Esophagus squamous epithelium (tissue), 5 donors: Measurements from ENCODE around the gene PLEKHA5. TPM values are rescaled to one million over a fixed set of nuclear protein-coding genes. Genes with fewer than 3 reads are reported as not detected.

Experiments
- DNase-seq: peaks from one replicate; lab custom pipeline; 2025; lab: John Stamatoyannopoulos, UW
- H3K27ac ChIP-seq, 4 donors: fragments of 200-600 bp; sonication (generic); one replicate each; pipeline ENCODE4 v1.5.1; 2016 to 2019; ENCODE audit warnings: mild to moderate bottlenecking in 1 of 4
- H3K27me3 ChIP-seq, 4 donors: fragments of 200-600 bp; sonication (generic); 1 replicate in 3 of 4; 2 replicates in 1 of 4; pipeline versions ENCODE4 v1.5.1 to v1.6.0; 2017 to 2021; ENCODE audit warnings: antibody characterized with exemption in 1 of 4
- H3K36me3 ChIP-seq, 3 donors: fragments of 200-600 bp; sonication (generic); one replicate each; pipeline ENCODE4 v1.5.1; 2016 to 2019
- H3K4me1 ChIP-seq, 3 donors: fragments of 200-600 bp; sonication (generic); one replicate each; pipeline ENCODE4 v1.5.1; 2017 to 2019
- H3K4me3 ChIP-seq, 4 donors: fragments of 200-600 bp; sonication (generic); 1 replicate in 3 of 4; 2 replicates in 1 of 4; pipeline ENCODE4 v1.5.1; 2016 to 2019; ENCODE audit warnings: mild to moderate bottlenecking in 2 of 4, moderate library complexity in 1 of 4
- H3K9me3 ChIP-seq, 3 donors: fragments of 200-600 bp; sonication (generic); one replicate each; pipeline ENCODE4 v1.5.1; 2016 to 2019
- CTCF ChIP-seq, 6 experiments: fragments of 450-650 bp in 4 of 6; fragments of 200-600 bp in 2 of 6; sonication (generic) in 2 of 6; IDR thresholded peaks; one replicate each; pipeline ENCODE4 v1.5.1; 2016 to 2019; ENCODE audit warnings: antibody characterized with exemption in 6 of 6, mild to moderate bottlenecking in 4 of 6, moderate library complexity in 4 of 6
- POLR2A ChIP-seq, 4 donors: fragments of 450-650 bp; IDR thresholded peaks; one replicate each; pipeline ENCODE4 v1.6.1; 2017; ENCODE audit warnings: antibody characterized with exemption in 4 of 4, mild to moderate bottlenecking in 4 of 4, moderate library complexity in 3 of 4
- WGBS, 2 donors: methylation state at CpG; one replicate each; pipeline ENCODE4 v1.1.5; 2018; 5-methylcytosine and 5-hydroxymethylcytosine counted together
- intact Hi-C: fragments of 100-400 bp; cut with DNase I; formaldehyde crosslinking; loops from one replicate; pipeline ENCODE4 v1.15.0; 2022
- total RNA-seq, 4 donors: library from RNA; depleted of rRNA; stranded (reverse); fragments of >200 nt; gene quantifications; one replicate each; pipeline ENCODE4 v1.1.0, GENCODE V29; 2016
- donor health status: DM: yes; HTN: yes; CAD: no.

PLEKHA5 gene
- total RNA-seq, 4 donors from 2014 or later, result 16.1 to 43.7 (median 29.3) TPM

DNA sequence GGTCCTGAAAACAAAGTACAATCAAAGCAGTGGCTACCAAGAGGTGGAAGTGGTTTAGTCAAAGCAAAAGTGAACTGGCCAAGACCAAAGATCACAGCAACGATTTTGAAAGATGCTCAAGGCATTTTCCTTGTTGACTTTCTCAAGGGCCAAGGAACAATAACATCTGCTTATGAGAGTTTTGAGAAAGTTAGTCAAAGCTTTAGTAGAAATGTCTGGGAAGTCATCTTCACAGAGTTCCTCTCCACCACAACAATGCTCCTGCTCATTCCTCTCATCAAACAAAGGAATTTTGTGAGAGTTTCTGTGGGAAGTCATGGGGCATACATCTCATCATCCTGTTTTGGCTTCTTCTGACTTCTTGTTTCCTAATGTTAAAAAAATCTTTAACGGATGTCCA, 80.1 kb downstream of the PLEKHA5 start:
- DNase-seq, result no peak
- TF ChIP-seq POLR2A (IDR thresholded peaks at IDR 0.05), result no peak
- TF ChIP-seq CTCF (IDR thresholded peaks at IDR 0.05), result no peak
- intact Hi-C loops, result no loop called here
- 79 to 93% methylated on average over 2 of the region's 2 CpGs for WGBS, 2 donors
- Histone ChIP-seq H3K36me3 (peaks cover 0 to 4% (median 0%) of the 10 kb centered on the region in 3 donors), H3K27me3 (no peaks in the 10 kb centered on the region), H3K27ac (no peak overlapping the region), H3K4me1 (peaks cover 0 to 7% (median 0%) of the 10 kb centered on the region in 3 donors), H3K4me3 (no peak overlapping the region), H3K9me3 (no peaks in the 10 kb centered on the region)

DNA sequence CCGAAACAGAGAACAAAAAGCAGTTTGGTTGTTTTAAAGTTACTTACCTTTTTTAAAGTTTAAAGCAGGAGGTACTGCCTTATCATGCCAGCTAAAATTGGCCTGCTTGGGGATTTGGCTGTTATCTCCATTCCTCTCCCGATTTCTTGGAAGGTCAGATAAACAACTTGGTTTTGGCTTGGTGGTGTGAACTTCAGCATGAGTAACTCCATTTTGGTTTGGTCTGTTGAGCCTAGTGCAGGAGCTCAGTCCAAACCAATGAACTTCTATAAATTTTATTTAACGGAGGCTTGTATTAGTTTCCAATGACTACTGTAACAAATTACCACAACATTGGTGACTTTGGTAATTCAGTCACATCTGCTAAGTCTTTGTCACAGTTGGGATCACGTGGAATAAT, 82.3 kb downstream of the PLEKHA5 start:
- H3K9me3 ChIP-seq, result no peaks in the 10 kb centered on the region
- no peaks in the 10 kb centered on the region for H3K27me3 ChIP-seq
- no peak overlapping the region for H3K4me3 ChIP-seq
- intact Hi-C loops, result no loop called here
- no peak for DNase-seq
- peaks cover 0 to under 1% (median 0%) of the 10 kb centered on the region in 3 donors for H3K4me1 ChIP-seq
- TF ChIP-seq POLR2A (IDR thresholded peaks at IDR 0.05) (no peak), CTCF (IDR thresholded peaks at IDR 0.05) (no peak)
- no peak overlapping the region for H3K27ac ChIP-seq
- H3K36me3 ChIP-seq, result peaks cover 0 to 4% (median 0%) of the 10 kb centered on the region in 3 donors
- 81 to 93% methylated on average over 4 of the region's 4 CpGs for WGBS, 2 donors

DNA sequence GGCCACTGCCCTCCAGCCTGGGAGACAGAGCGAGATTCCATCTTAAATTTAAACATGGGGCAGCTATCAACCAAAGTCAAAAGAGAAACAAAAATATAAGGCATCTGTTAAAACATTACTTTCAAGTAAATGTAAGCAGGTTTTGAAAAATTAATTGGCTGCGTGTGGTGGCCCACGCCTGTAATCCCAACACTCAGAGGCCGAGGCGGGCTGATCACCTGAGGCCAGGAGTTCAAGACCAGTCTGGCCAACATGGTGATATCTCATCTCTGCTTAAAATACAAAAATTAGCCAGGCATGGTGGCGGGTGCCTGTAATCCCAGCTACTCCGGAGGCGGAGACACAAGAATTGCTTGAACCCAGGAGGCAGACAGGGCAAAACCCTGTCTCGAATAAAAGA, 82.7 kb downstream of the PLEKHA5 start:
- Histone ChIP-seq H3K9me3 (no peaks in the 10 kb centered on the region), H3K27ac (no peak overlapping the region), H3K4me3 (no peak overlapping the region), H3K27me3 (no peaks in the 10 kb centered on the region), H3K4me1 (peaks cover 0 to 5% (median 0%) of the 10 kb centered on the region in 3 donors), H3K36me3 (peaks cover 0 to 2% (median 0%) of the 10 kb centered on the region in 3 donors)
- 85 to 90% methylated on average over 9 of the region's 9 CpGs for WGBS, 2 donors
- no peak for DNase-seq
- TF ChIP-seq CTCF (IDR thresholded peaks at IDR 0.05), result no peak
- no peak for TF ChIP-seq POLR2A (IDR thresholded peaks at IDR 0.05)
- intact Hi-C loops, result no loop called here

DNA sequence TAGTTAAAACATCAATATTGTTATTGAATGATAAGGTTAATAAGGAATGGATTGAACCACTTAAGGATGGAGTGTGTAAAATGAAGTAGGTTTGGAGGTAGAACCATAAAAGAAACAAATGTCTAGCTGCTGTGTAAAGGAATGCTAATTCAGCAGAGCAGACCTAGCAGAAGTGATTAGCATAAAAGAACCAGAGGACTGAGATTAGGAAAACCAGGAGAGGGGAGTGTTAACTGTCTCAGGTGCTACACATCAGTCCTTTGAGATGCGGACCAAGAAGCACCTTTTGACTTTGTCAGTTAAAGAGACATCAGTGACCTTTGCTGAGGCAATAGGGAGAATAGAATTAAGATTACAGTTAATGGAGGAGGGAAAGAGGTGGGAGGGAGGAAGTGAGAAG, 84.5 kb downstream of the PLEKHA5 start:
- Histone ChIP-seq H3K9me3 (no peaks in the 10 kb centered on the region), H3K4me1 (peaks cover 0 to 9% (median 3%) of the 10 kb centered on the region in 3 donors), H3K4me3 (no peak overlapping the region), H3K27me3 (no peaks in the 10 kb centered on the region), H3K36me3 (no peaks in the 10 kb centered on the region), H3K27ac (no peak overlapping the region)
- TF ChIP-seq POLR2A (IDR thresholded peaks at IDR 0.05) (no peak), CTCF (IDR thresholded peaks at IDR 0.05) (no peak)
- WGBS, 2 donors, result 89 to 92% methylated on average over 1 of the region's 1 CpG
- DNase-seq, result no peak
- intact Hi-C loops, result no loop called here

DNA sequence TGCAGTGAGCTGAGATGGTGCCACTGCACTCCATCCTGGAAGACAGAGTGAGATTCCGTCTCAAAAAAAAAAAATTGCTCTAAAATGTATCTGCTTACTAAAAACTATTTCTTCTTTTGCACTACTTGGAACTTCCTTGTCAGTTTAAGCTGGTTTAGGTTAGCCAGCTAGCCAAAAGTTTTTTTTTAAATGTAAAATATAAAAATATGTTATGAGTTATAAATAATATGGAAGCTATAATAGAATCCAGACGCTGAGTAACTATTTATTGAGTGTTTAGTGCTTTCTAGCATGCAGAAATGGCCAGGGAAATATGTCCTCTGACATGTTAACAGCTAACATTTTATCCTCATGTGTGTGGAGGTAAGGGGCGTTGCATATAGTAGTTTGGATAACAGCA, 85.6 kb downstream of the PLEKHA5 start:
- peaks cover 0 to 9% (median 3%) of the 10 kb centered on the region in 3 donors for H3K4me1 ChIP-seq
- intact Hi-C loops, result no loop called here
- no peaks in the 10 kb centered on the region for H3K27me3 ChIP-seq
- no peaks in the 10 kb centered on the region for H3K9me3 ChIP-seq
- no peak for DNase-seq
- H3K27ac ChIP-seq, result no peak overlapping the region
- WGBS, 2 donors, result 78 to 83% methylated on average over 3 of the region's 3 CpGs
- TF ChIP-seq CTCF (IDR thresholded peaks at IDR 0.05), result no peak
- no peak for TF ChIP-seq POLR2A (IDR thresholded peaks at IDR 0.05)
- no peaks in the 10 kb centered on the region for H3K36me3 ChIP-seq
- no peak overlapping the region for H3K4me3 ChIP-seq
